WERI-Rb-1 (cell line): Measurements from ENCODE around the gene CCDC102A.
A peak's percentile ranks its signal among the peaks of the same experiment; 100 is the strongest.

Experiments used
- DNase-seq: peaks from one replicate; pipeline ENCODE4 v3.0.0-alpha.2; 2020
- H3K27ac ChIP-seq: fragments of 250-450 bp; sonication (Bioruptor Pico); 2 replicates; pipeline ENCODE4 v1.5.1; 2020; ENCODE audit warnings: mild to moderate bottlenecking, moderate library complexity
- H3K27me3 ChIP-seq: fragments of 250-450 bp; sonication (Bioruptor Pico); 2 replicates; pipeline ENCODE4 v1.5.1; 2021; ENCODE audit warnings: mild to moderate bottlenecking, low read depth, moderate library complexity; ENCODE audit not compliant: insufficient read depth, severe bottlenecking
- H3K36me3 ChIP-seq: fragments of 250-450 bp; sonication (Bioruptor Pico); 2 replicates; pipeline ENCODE4 v1.5.1; 2020; ENCODE audit warnings: mild to moderate bottlenecking, moderate library complexity
- H3K4me3 ChIP-seq: 2 replicates; pipeline ENCODE4 v1.5.1; 2011; ENCODE audit warnings: low read depth, mild to moderate bottlenecking, control low read depth, low read length
- H3K9me3 ChIP-seq: fragments of 250-450 bp; sonication (Bioruptor Pico); 2 replicates; pipeline ENCODE4 v1.5.1; 2021; ENCODE audit warnings: mild to moderate bottlenecking, moderate library complexity; ENCODE audit not compliant: severe bottlenecking
- CTCF ChIP-seq: IDR thresholded peaks from 2 replicates; pipeline ENCODE4 v1.5.1; 2011; ENCODE audit warnings: low read depth, mild to moderate bottlenecking, control low read depth, inconsistent platforms, low read length

CCDC102A gene

GRCh38 chr16:57507136-57508034 is 29.0 kb downstream of the CCDC102A start:
- TF ChIP-seq CTCF, result no peak
- no peaks in the 10 kb centered on the region for H3K36me3 ChIP-seq
- peak overlapping the region; percentile 83 for H3K27ac ChIP-seq
- no peaks in the 10 kb centered on the region for H3K27me3 ChIP-seq
- H3K4me3 ChIP-seq, result no peak overlapping the region
- DNase-seq, result peak; percentile 44
- H3K9me3 ChIP-seq, result no peaks in the 10 kb centered on the region

DNA sequence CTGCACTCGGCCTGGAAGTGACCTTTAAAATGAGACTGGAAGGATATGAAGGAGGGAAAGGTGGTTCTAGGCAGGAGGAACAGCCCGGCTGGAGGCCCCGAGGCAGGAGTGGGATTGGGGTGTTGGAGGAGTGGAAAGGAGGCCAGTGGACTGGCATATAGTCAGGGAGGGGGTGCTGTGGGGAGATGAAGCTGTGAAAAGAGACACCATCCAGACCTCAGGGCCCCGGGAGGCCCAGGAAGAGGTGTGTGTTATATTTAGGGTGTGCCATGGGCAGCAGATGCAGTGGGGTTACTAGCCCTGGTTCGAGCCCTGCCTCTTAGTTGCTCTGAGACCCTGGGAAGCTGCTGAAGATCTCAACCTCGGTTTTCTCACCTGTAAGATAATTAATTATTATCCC is 31.2 kb downstream of the CCDC102A start:
- H3K27me3 ChIP-seq, result no peaks in the 10 kb centered on the region
- no peak for TF ChIP-seq CTCF

DNA sequence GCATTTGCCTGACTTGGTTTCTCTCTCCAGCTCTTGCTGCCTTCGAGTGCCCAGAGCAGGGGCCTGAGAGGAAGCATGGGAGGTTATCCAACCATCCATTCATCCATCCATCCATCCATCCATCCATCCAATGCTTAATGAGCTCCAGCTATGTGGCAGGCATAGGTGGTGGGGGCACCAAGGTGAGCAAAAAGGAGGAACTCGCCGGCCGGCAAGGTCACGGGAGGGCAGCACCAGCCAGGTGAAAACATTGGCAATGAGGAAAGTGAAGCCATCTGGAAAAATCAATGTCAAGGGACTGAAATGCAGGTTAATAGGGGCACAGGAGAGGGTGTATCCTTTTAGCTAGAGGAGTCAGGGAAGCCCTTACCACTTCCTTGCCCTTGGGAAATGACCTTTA is 31.9 kb downstream of the CCDC102A start:
- no peaks in the 10 kb centered on the region for H3K9me3 ChIP-seq
- no peak for TF ChIP-seq CTCF
- no peak overlapping the region for H3K4me3 ChIP-seq
- no peaks in the 10 kb centered on the region for H3K27me3 ChIP-seq
- no peak for DNase-seq
- no peaks in the 10 kb centered on the region for H3K36me3 ChIP-seq
- peak overlapping the region; percentile 68 for H3K27ac ChIP-seq

More for the DNA sequence above, 31.2 kb downstream of the CCDC102A start:
- no peaks in the 10 kb centered on the region for H3K9me3 ChIP-seq
- no peak overlapping the region for H3K4me3 ChIP-seq
- H3K36me3 ChIP-seq, result no peaks in the 10 kb centered on the region
- no peak for DNase-seq
- peak overlapping the region; percentile 28 for H3K27ac ChIP-seq

- no peaks in the 10 kb centered on the region for H3K27me3 ChIP-seq
Measured at GRCh38 chr16:57504001-57504400, 32.4 kb downstream of the CCDC102A start.

GRCh38 chr16:57503366-57503765 is 33.0 kb downstream of the CCDC102A start:
- TF ChIP-seq CTCF, result no peak
- Histone ChIP-seq H3K4me3 (no peak overlapping the region), H3K36me3 (no peaks in the 10 kb centered on the region), H3K27ac (peak overlapping the region; percentile 68), H3K27me3 (no peaks in the 10 kb centered on the region), H3K9me3 (no peaks in the 10 kb centered on the region)
- peak; percentile 90 for DNase-seq

More at GRCh38 chr16:57504001-57504400, 32.4 kb downstream of the CCDC102A start:
- Histone ChIP-seq H3K4me3 (no peak overlapping the region), H3K36me3 (no peaks in the 10 kb centered on the region), H3K9me3 (no peaks in the 10 kb centered on the region), H3K27ac (peak overlapping the region; percentile 68)
- TF ChIP-seq CTCF, result no peak
- no peak for DNase-seq
